Astrocyte of the spinal cord (primary cell): ENCODE results near the gene ADAMTS2.

Experiments used
- DNase-seq: peaks from one replicate; pipeline ENCODE4 v3.0.0; 2011; ENCODE audit warnings: low read depth, low spot score
- H3K4me3 ChIP-seq: 2 replicates; pipeline ENCODE4 v1.5.1; 2011; ENCODE audit warnings: low read depth, mild to moderate bottlenecking, low read length, moderate library complexity
- CTCF ChIP-seq: IDR thresholded peaks from 2 replicates; pipeline ENCODE4 v1.5.1; 2012; ENCODE audit warnings: low read depth, mild to moderate bottlenecking, low read length, inconsistent platforms
- in situ Hi-C: cut with HindIII; loops from 2 replicates; pipeline ENCODE4 v1.10.0; 2017; ENCODE audit warnings: low sequenced_read_pairs

Gene ADAMTS2

GRCh38 chr5:179115845-179116524 is 229.3 kb downstream of the ADAMTS2 start:
- no peak for DNase-seq
- in situ Hi-C loops, result no loop called here
- TF ChIP-seq CTCF, result no peak
- no peak overlapping the region for H3K4me3 ChIP-seq

GRCh38 chr5:179115307-179115706 is 230.0 kb downstream of the ADAMTS2 start:
- TF ChIP-seq CTCF, result no peak
- in situ Hi-C loops, result no loop called here
- DNase-seq, result no peak
- H3K4me3 ChIP-seq, result no peak overlapping the region

GRCh38 chr5:179114756-179115155 is 230.5 kb downstream of the ADAMTS2 start:
- no peak for DNase-seq
- H3K4me3 ChIP-seq, result no peak overlapping the region
- in situ Hi-C loops, result no loop called here
- no peak for TF ChIP-seq CTCF

GRCh38 chr5:179113945-179114641 is 231.2 kb downstream of the ADAMTS2 start:
- in situ Hi-C loops, result no loop called here
- no peak for DNase-seq
- H3K4me3 ChIP-seq, result no peak overlapping the region
- TF ChIP-seq CTCF, result no peak

- in situ Hi-C loops, result no loop called here
- H3K4me3 ChIP-seq, result no peak overlapping the region
- no peak for DNase-seq
- no peak for TF ChIP-seq CTCF
These were observed 232.1 kb downstream of the ADAMTS2 start for GRCh38 chr5:179113143-179113530.

GRCh38 chr5:179112469-179113142 is 232.7 kb downstream of the ADAMTS2 start:
- H3K4me3 ChIP-seq, result no peak overlapping the region
- in situ Hi-C loops, result no loop called here
- no peak for TF ChIP-seq CTCF
- no peak for DNase-seq
